COLO829 (cell line): Measurements from ENCODE around the gene TMC3.

Experiments
- DNase-seq: peaks from one replicate; pipeline ENCODE4 v3.0.0; 2012; ENCODE audit warnings: low spot score

TMC3 gene

GRCh38 chr15:81321667-81322066, 52.3 kb downstream of the TMC3 start:
- DNase-seq: no peak

GRCh38 chr15:81317642-81318017, 56.4 kb downstream of the TMC3 start:
- DNase-seq: no peak

GRCh38 chr15:81316267-81316666, 57.7 kb downstream of the TMC3 start:
- DNase-seq: no peak

GRCh38 chr15:81315452-81316175, 58.4 kb downstream of the TMC3 start:
- DNase-seq: no peak

- DNase-seq: no peak
Measured at GRCh38 chr15:81314378-81314777, 59.6 kb downstream of the TMC3 start.

GRCh38 chr15:81313686-81314085, 60.3 kb downstream of the TMC3 start:
- DNase-seq: no peak

GRCh38 chr15:81312790-81313543, 61.0 kb downstream of the TMC3 start:
- DNase-seq: no peak

- DNase-seq: no peak
Measured at GRCh38 chr15:81311752-81312464, 62.1 kb downstream of the TMC3 start.

GRCh38 chr15:81310480-81310879, 63.5 kb downstream of the TMC3 start:
- DNase-seq: no peak

- DNase-seq: no peak
Measured at GRCh38 chr15:81309647-81310450, 64.2 kb downstream of the TMC3 start.

GRCh38 chr15:81308260-81308659, 65.8 kb downstream of the TMC3 start:
- DNase-seq: no peak

GRCh38 chr15:81304226-81304625, 69.8 kb downstream of the TMC3 start:
- peak; percentile 13 for DNase-seq

- no peak for DNase-seq
Measured at GRCh38 chr15:81303244-81304225, 70.5 kb downstream of the TMC3 start.

- DNase-seq: no peak
Measured at GRCh38 chr15:81302701-81303109, 71.3 kb downstream of the TMC3 start.

GRCh38 chr15:81301815-81302399, 72.1 kb downstream of the TMC3 start:
- DNase-seq: no peak

GRCh38 chr15:81301385-81301784, 72.6 kb downstream of the TMC3 start:
- DNase-seq: no peak

GRCh38 chr15:81299630-81300273, 74.3 kb downstream of the TMC3 start:
- DNase-seq: no peak

GRCh38 chr15:81299156-81299555, 74.9 kb downstream of the TMC3 start:
- no peak for DNase-seq

- DNase-seq: no peak
Measured at GRCh38 chr15:81298611-81299010, 75.4 kb downstream of the TMC3 start.
